Esophagus muscularis mucosa (tissue), 4 donors: Measurements from ENCODE around the gene CCDC177. TPM values are rescaled to one million over a fixed set of nuclear protein-coding genes. Genes with fewer than 3 reads are reported as not detected.

Source experiments
- DNase-seq: peaks from one replicate; pipeline ENCODE4 v3.0.0-alpha.2; 2017; ENCODE audit errors: extremely low spot score
- H3K27ac ChIP-seq, 4 donors: fragments of 200-600 bp; sonication (generic); replicated peaks in 1 of 4; 1 replicate in 3 of 4; 2 replicates in 1 of 4; pipeline ENCODE4 v1.5.1; 2016 to 2019; ENCODE audit warnings: mild to moderate bottlenecking in 1 of 4
- H3K27me3 ChIP-seq, 4 donors: fragments of 200-600 bp; sonication (generic); one replicate each; pipeline versions ENCODE4 v1.5.1 to v1.6.0; 2016 to 2019
- H3K36me3 ChIP-seq, 4 donors: fragments of 200-600 bp; sonication (generic); one replicate each; pipeline ENCODE4 v1.5.1; 2016 to 2019
- H3K4me1 ChIP-seq, 4 donors: fragments of 200-600 bp; sonication (generic); one replicate each; pipeline ENCODE4 v1.5.1; 2016 to 2019
- H3K4me3 ChIP-seq, 4 donors: fragments of 200-600 bp; sonication (generic); 1 replicate in 2 of 4; 2 replicates in 2 of 4; pipeline ENCODE4 v1.5.1; 2016 to 2019; ENCODE audit warnings: mild to moderate bottlenecking in 4 of 4, moderate library complexity in 1 of 4
- H3K9me3 ChIP-seq, 4 donors: fragments of 200-600 bp; sonication (generic); 1 replicate in 3 of 4; 2 replicates in 1 of 4; pipeline ENCODE4 v1.5.1; 2016 to 2019
- EP300 ChIP-seq: sonication (generic); formaldehyde crosslinking; IDR thresholded peaks from one replicate; pipeline ENCODE4 v1.6.1; 2017; ENCODE audit warnings: antibody characterized with exemption
- POLR2A ChIP-seq: fragments of 450-650 bp; IDR thresholded peaks from one replicate; pipeline ENCODE4 v1.6.1; 2017; ENCODE audit warnings: antibody characterized with exemption, moderate library complexity, mild to moderate bottlenecking, low read depth
- POLR2AphosphoS5 ChIP-seq, 2 donors: sonication (generic); formaldehyde crosslinking; IDR thresholded peaks; one replicate each; pipeline ENCODE4 v1.6.1; 2017; ENCODE audit warnings: antibody characterized with exemption in 2 of 2
- WGBS: methylation state at CpG from one replicate; pipeline ENCODE4 v1.1.5; 2018; 5-methylcytosine and 5-hydroxymethylcytosine counted together
- intact Hi-C: fragments of 100-400 bp; cut with DNase I; formaldehyde crosslinking; loops from one replicate; pipeline ENCODE4 v1.15.1; 2023
- total RNA-seq, 4 donors: library from RNA; depleted of rRNA; stranded (reverse); fragments of >200 nt; gene quantifications; one replicate each; pipeline versions ENCODE4 v1.1.0 to v1.2.1, GENCODE V29; 2016
- TF ChIP-seq, protein P1 (sequence below), 3 experiments: fragments of 200-600 bp in 2 of 3; fragments of 450-650 bp in 1 of 3; sonication (generic) in 2 of 3; IDR thresholded peaks; one replicate each; pipeline ENCODE4 v1.5.1; 2017 to 2019; ENCODE audit warnings: antibody characterized with exemption in 3 of 3, mild to moderate bottlenecking in 2 of 3, moderate library complexity in 1 of 3

The CCDC177 gene
- total RNA-seq, 4 donors from 2014 or later = not detected

DNA sequence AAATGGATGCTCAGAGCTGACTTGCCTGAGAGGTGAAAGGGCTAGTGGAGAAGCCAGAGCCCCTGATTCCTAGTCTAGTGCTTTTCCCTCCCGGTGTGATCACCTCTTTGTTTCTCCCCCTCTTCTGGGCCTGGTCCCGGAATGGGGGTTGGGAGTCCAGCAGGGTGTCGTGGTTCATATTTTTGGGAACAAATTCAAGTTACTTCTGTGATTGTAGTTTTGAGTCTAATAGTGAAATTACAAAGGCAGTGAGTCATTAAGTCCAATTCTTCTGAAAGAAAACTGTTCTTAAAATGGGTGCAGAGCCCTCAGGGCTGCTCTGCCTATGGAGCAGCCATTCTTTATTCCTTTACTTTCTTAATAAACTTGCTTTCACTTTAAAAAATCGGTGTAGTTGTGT lies 44.3 kb upstream of the CCDC177 start:
- H3K27me3 ChIP-seq = no peaks in the 10 kb centered on the region
- TF ChIP-seq POLR2AphosphoS5 (IDR thresholded peaks at IDR 0.05) = no peak
- TF ChIP-seq EP300 = no peak
- TF ChIP-seq, protein P1, sequence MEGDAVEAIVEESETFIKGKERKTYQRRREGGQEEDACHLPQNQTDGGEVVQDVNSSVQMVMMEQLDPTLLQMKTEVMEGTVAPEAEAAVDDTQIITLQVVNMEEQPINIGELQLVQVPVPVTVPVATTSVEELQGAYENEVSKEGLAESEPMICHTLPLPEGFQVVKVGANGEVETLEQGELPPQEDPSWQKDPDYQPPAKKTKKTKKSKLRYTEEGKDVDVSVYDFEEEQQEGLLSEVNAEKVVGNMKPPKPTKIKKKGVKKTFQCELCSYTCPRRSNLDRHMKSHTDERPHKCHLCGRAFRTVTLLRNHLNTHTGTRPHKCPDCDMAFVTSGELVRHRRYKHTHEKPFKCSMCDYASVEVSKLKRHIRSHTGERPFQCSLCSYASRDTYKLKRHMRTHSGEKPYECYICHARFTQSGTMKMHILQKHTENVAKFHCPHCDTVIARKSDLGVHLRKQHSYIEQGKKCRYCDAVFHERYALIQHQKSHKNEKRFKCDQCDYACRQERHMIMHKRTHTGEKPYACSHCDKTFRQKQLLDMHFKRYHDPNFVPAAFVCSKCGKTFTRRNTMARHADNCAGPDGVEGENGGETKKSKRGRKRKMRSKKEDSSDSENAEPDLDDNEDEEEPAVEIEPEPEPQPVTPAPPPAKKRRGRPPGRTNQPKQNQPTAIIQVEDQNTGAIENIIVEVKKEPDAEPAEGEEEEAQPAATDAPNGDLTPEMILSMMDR (IDR thresholded peaks at IDR 0.05) = no peak
- no peak for TF ChIP-seq POLR2A
- peak overlapping the region; percentile 14 to 100 (median 98) for H3K27ac ChIP-seq
- peaks cover 89 to 99% (median 97%) of the 10 kb centered on the region in 4 donors for H3K4me1 ChIP-seq
- no peaks in the 10 kb centered on the region for H3K9me3 ChIP-seq
- intact Hi-C loops = loop anchor here (5.0 kb wide), 1 partner anchor 38 kb away; no protein-coding TSS in a partner anchor
- no peak for DNase-seq
- no peak overlapping the region for H3K4me3 ChIP-seq
- H3K36me3 ChIP-seq = no peaks in the 10 kb centered on the region
- WGBS = 41% methylated on average over 4 of the region's 4 CpGs

DNA sequence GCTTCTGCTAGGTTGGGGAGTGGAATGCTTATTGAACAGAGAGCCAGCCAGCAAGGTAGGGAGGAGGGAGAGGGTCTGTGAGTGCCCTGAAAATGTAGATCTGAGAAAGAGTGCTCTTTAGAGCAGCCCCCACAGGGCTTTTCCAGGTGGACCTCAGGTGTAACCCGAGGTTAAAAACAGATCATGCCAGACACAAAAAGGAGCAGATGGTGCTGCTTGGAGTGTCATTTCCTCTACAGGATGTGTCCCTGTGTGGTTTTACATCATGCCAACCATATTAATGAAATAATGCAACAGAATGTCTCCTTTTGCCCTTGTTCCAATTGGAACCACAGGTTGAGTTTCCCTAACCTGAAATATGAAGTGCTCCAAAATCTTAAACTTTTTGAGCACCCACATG lies 43.1 kb upstream of the CCDC177 start:
- intact Hi-C loops = loop anchor here (5.0 kb wide), 1 partner anchor 40 kb away; no protein-coding TSS in a partner anchor
- WGBS = 44% methylated on average over 1 of the region's 1 CpG
- Histone ChIP-seq H3K27ac (peak overlapping the region; percentile 53 to 100 (median 98)), H3K9me3 (no peaks in the 10 kb centered on the region), H3K4me1 (peaks cover 95 to 100% (median 99%) of the 10 kb centered on the region in 4 donors), H3K27me3 (no peaks in the 10 kb centered on the region), H3K36me3 (no peaks in the 10 kb centered on the region), H3K4me3 (no peak overlapping the region)
- no peak for DNase-seq
- TF ChIP-seq EP300 = no peak
- TF ChIP-seq POLR2A = no peak

DNA sequence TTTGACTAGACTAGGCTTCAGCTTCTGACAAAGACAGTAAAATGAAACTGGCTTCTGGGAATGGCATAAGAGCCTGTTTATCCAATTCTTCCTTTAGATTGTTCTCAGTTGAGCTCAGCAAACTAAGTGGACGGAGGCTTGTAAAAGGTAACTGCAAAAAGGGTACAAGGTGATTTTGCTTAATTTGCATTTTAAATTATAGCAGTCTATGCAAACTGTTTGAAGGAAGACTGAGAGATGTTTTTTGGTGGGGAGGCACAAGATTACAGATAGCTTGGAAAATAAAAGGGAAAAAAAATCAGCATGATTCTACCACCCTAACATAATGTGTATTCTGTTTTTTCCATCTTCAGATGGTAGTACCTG lies 41.7 kb upstream of the CCDC177 start:
- peak overlapping the region; percentile 97 to 100 (median 100) for H3K27ac ChIP-seq
- no peak for DNase-seq

DNA sequence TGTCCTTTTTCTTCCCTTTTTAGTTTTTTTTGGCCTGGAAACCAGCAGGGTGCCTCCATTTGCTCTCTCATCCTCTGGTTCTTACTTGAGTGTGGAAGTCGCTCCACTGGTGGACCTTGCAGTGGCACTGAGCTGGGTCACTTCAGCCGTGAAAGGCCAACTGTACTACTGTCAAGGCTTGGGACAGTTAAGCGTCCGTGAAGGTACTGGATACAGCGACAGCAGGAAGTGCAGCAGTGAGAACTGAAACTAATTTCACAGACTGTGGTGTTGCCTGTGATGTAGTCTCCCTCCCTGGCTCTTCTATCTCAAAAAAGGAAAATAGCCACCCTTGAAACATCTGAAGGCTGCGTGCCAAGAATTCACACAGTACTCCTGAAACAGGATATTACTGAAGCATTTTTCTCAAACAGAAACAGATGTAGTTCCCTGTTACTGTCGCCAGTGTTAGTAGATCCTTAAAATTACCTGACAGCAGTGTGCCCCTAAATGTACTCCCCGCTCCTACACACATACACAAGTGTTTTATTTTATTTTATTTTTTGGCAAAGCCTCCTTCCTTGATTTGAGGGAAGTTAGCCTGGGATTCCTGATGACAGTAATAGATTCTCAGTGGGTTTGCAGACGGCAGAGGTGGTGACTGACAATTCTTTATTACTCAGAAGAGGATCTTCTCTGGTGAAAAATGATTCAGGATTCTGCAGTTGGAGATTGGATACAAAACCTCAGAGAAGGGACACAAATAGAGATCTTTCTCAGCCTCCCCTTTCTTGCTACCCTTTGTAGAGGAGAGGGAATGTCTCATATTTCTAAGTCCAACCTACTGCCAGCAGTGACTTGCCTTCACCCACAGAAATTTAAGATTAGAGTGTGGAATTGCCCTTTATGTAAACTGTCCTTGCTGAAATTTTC lies 41.1 kb upstream of the CCDC177 start:
- 27% methylated on average over 5 of the region's 9 CpGs for WGBS
- no peaks in the 10 kb centered on the region for H3K36me3 ChIP-seq
- no peaks in the 10 kb centered on the region for H3K27me3 ChIP-seq
- peaks cover 82 to 88% (median 84%) of the 10 kb centered on the region in 4 donors for H3K4me1 ChIP-seq
- no peaks in the 10 kb centered on the region for H3K9me3 ChIP-seq
- H3K4me3 ChIP-seq = peak overlapping the region; percentile 17 to 47 (median 38)
- H3K27ac ChIP-seq = peak overlapping the region; percentile 97 to 100 (median 100)
- TF ChIP-seq POLR2AphosphoS5 (IDR thresholded peaks at IDR 0.05) (peak; percentile 62 to 68), POLR2A (no peak)
- TF ChIP-seq, protein P1 (IDR thresholded peaks at IDR 0.05) = peak in 1 of 3 experiments; percentile 25
- no peak for DNase-seq
- intact Hi-C loops = loop anchor here (5.0 kb wide), 1 partner anchor 42 kb away; no protein-coding TSS in a partner anchor

More for the DNA sequence above, 41.7 kb upstream of the CCDC177 start:
- peak overlapping the region; percentile 17 to 47 (median 38) for H3K4me3 ChIP-seq
- no peaks in the 10 kb centered on the region for H3K27me3 ChIP-seq
- WGBS = 24% methylated on average over 1 of the region's 1 CpG
- no peak for TF ChIP-seq POLR2AphosphoS5 (IDR thresholded peaks at IDR 0.05)
- TF ChIP-seq, protein P1 (IDR thresholded peaks at IDR 0.05) = no peak
- H3K36me3 ChIP-seq = no peaks in the 10 kb centered on the region
- intact Hi-C loops = loop anchor here (5.0 kb wide), 1 partner anchor 41 kb away; no protein-coding TSS in a partner anchor
- peaks cover 86 to 91% (median 88%) of the 10 kb centered on the region in 4 donors for H3K4me1 ChIP-seq
- H3K9me3 ChIP-seq = no peaks in the 10 kb centered on the region

DNA sequence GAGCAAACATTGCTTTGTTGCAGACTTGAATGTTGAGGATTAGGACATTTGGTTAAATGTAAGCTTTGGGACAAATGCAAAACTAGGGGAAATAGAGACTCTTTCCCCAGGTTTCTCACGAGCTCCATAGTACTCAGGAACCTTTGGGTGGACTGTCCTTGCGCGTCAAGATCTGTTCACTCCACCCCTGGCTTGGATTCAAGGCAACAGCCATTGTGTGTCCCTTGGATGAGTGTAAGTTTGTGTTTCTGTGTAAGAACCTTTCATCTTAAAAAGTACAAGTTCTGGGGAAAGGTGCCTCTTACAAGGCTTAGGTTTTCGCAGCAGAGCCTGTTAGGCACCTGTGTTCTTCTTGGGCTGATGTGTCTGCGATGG lies 40.4 kb upstream of the CCDC177 start:
- Histone ChIP-seq H3K4me1 (peaks cover 82 to 88% (median 84%) of the 10 kb centered on the region in 4 donors), H3K9me3 (no peaks in the 10 kb centered on the region), H3K36me3 (no peaks in the 10 kb centered on the region), H3K27me3 (no peaks in the 10 kb centered on the region), H3K27ac (peak overlapping the region; percentile 97 to 100 (median 100)), H3K4me3 (peak overlapping the region; percentile 17 to 47 (median 38))
- TF ChIP-seq EP300 = no peak
- no peak for TF ChIP-seq POLR2A
- TF ChIP-seq, protein P1 (IDR thresholded peaks at IDR 0.05) = no peak
- TF ChIP-seq POLR2AphosphoS5 (IDR thresholded peaks at IDR 0.05) = no peak
- intact Hi-C loops = loop anchor here (5.0 kb wide), 1 partner anchor 42 kb away; no protein-coding TSS in a partner anchor
- WGBS = 70% methylated on average over 5 of the region's 5 CpGs
- no peak for DNase-seq
